HepG2 (cell line): Measurements from ENCODE around the gene KRTAP1-3. TPM values are rescaled to one million over a fixed set of nuclear protein-coding genes. Genes with fewer than 3 reads are reported as not detected.
A peak's percentile ranks its signal among the peaks of the same experiment; 100 is the strongest.

Source experiments
- ATAC-seq: fragments of 200-7000 bp; cut with Tn5 transposase; 3 replicates; pipeline ENCODE4 v1.9.1; 2020; ENCODE audit warnings: mild to moderate bottlenecking, moderate library complexity
- BruUV-seq: library from RNA; stranded (reverse); fragments of 400-500 nt; replicated peaks from 2 replicates; lab custom pipeline; 2021; lab: Mats Ljungman, UMichigan
- CTCF ChIA-PET: fragments of 300-600 bp; formaldehyde crosslinking; extraction: SDS; loops from one replicate; lab custom pipeline; 2021; ENCODE audit warnings: low total read pairs, inconsistent platforms, low intra/inter-chr PET ratio; lab: Yijun Ruan, JAX
- POLR2A ChIA-PET: fragments of 350-600 bp; sonication (Branson Sonifier 250); formaldehyde crosslinking; loops from one replicate; lab custom pipeline; 2020; ENCODE audit warnings: antibody characterized with exemption, inconsistent platforms; lab: Yijun Ruan, JAX
- DNase-seq: peaks from one replicate; pipeline ENCODE4 v3.0.0-alpha.2; 2015; ENCODE audit warnings: low spot score
- FAIRE-seq: peaks from 3 replicates; lab custom pipeline; 2011; peaks lifted over from hg19 to GRCh38; lab: Jason Lieb, UNC
- H2AFZ ChIP-seq: one replicate; pipeline ENCODE4 v1.6.1; 2011; ENCODE audit warnings: low read length, inconsistent platforms
- H3K27ac ChIP-seq: fragments of 300-600 bp; 3 replicates; pipeline ENCODE4 v1.8.0; 2011; ENCODE audit warnings: mixed run types, mild to moderate bottlenecking, mixed read lengths, low read length, inconsistent platforms; ENCODE audit not compliant: insufficient read depth; ENCODE audit errors: extremely low read length
- H3K27me3 ChIP-seq, 2 experiments: fragments of 200-600 bp in 1 of 2; 2 replicates in 1 of 2; 3 replicates in 1 of 2; pipeline versions ENCODE4 v1.6.0 to v1.8.0; 2011; ENCODE audit warnings: low read length in 2 of 2, mild to moderate bottlenecking in 2 of 2, moderate library complexity in 2 of 2, inconsistent platforms in 1 of 2; ENCODE audit not compliant: insufficient read depth in 2 of 2, control insufficient read depth in 1 of 2
- H3K36me3 ChIP-seq, 2 experiments: fragments of 200-600 bp in 1 of 2; replicated peaks in 1 of 2; 2 replicates in 1 of 2; 3 replicates in 1 of 2; pipeline versions ENCODE4 v1.5.1 to v1.8.0; 2011; ENCODE audit warnings: low read length in 2 of 2, inconsistent platforms in 1 of 2; ENCODE audit not compliant: insufficient read depth in 2 of 2, control insufficient read depth in 1 of 2
- H3K4me1 ChIP-seq: 2 replicates; pipeline ENCODE4 v1.5.1; 2012; ENCODE audit warnings: low read length, inconsistent platforms; ENCODE audit not compliant: insufficient read depth
- H3K4me2 ChIP-seq: 2 replicates; pipeline ENCODE4 v1.6.0; 2011; ENCODE audit warnings: low read depth, low read length, inconsistent platforms
- H3K4me3 ChIP-seq, 3 experiments: fragments of 200-600 bp in 1 of 3; sonication (generic), shearing (Covaris generic) in 1 of 3; replicated peaks in 1 of 3; 2 replicates each; pipeline ENCODE4 v1.5.1; 2011 to 2016; ENCODE audit warnings: low read length in 3 of 3, inconsistent platforms in 2 of 3, low read depth in 2 of 3, mild to moderate bottlenecking in 2 of 3, control low read depth in 1 of 3, mixed read lengths in 1 of 3; ENCODE audit not compliant: insufficient read depth in 1 of 3
- H3K79me2 ChIP-seq: one replicate; pipeline ENCODE4 v1.6.1; 2011; ENCODE audit warnings: low read length, inconsistent platforms; ENCODE audit not compliant: insufficient read depth
- H3K9ac ChIP-seq: 2 replicates; pipeline ENCODE4 v1.6.0; 2011; ENCODE audit warnings: mild to moderate bottlenecking, low read depth, low read length, inconsistent platforms; ENCODE audit not compliant: insufficient read depth
- H3K9me3 ChIP-seq: 2 replicates; pipeline ENCODE4 v1.5.1; 2012; ENCODE audit warnings: mild to moderate bottlenecking, low read length
- H4K20me1 ChIP-seq: 2 replicates; pipeline ENCODE4 v1.6.0; 2011; ENCODE audit warnings: inconsistent platforms, mild to moderate bottlenecking, low read length, moderate library complexity; ENCODE audit not compliant: insufficient read depth
- BRD4 ChIP-seq: sonication (generic); formaldehyde crosslinking; IDR thresholded peaks from 2 replicates; pipeline ENCODE4 v1.4.0; 2020; ENCODE audit warnings: missing genetic modification reagents
- FOSL2 ChIP-seq: sonication (generic); formaldehyde crosslinking; IDR thresholded peaks from 2 replicates; pipeline ENCODE4 v1.4.0; 2020; ENCODE audit warnings: missing genetic modification reagents
- HDAC2 ChIP-seq: sonication (generic); formaldehyde crosslinking; IDR thresholded peaks from 2 replicates; pipeline ENCODE4 v1.4.0; 2020; ENCODE audit warnings: missing genetic modification reagents
- MAFF ChIP-seq: IDR thresholded peaks from 2 replicates; pipeline ENCODE4 v1.6.1; 2011; ENCODE audit warnings: low read depth, low read length, improper control_type of control experiment
- MAFK ChIP-seq, 2 experiments: IDR thresholded peaks in 1 of 2; conservative IDR thresholded peaks in 1 of 2; 2 replicates each; pipeline ENCODE4 v1.6.1; 2011; ENCODE audit warnings: improper control_type of control experiment in 2 of 2, low read length in 2 of 2
- PHF20 ChIP-seq: sonication (generic); formaldehyde crosslinking; IDR thresholded peaks from 2 replicates; pipeline ENCODE4 v1.5.0; 2020; ENCODE audit warnings: mild to moderate bottlenecking, missing genetic modification reagents
- SAP130 ChIP-seq: IDR thresholded peaks from 2 replicates; pipeline ENCODE4 v1.6.1; 2016; ENCODE audit warnings: low read depth
- SIN3A ChIP-seq: IDR thresholded peaks from 2 replicates; pipeline ENCODE4 v1.6.1; 2011; ENCODE audit warnings: low read depth, mild to moderate bottlenecking, control low read depth, low read length, borderline replicate concordance
- SOX13 ChIP-seq, 3 experiments: fragments of 450-650 bp in 1 of 3; sonication (generic) in 1 of 3; formaldehyde crosslinking in 1 of 3; IDR thresholded peaks in 2 of 3; conservative IDR thresholded peaks in 1 of 3; 2 replicates each; pipeline versions ENCODE4 v1.5.0 to v1.6.1; 2016 to 2020; ENCODE audit warnings: antibody characterized with exemption in 1 of 3, mild to moderate bottlenecking in 1 of 3, missing compliant biosample characterization in 1 of 3, missing genetic modification reagents in 1 of 3, moderate library complexity in 1 of 3
- TBX2 ChIP-seq: sonication (generic); formaldehyde crosslinking; IDR thresholded peaks from 2 replicates; pipeline ENCODE4 v1.5.0; 2020; ENCODE audit warnings: missing genetic modification reagents, mild to moderate bottlenecking, borderline replicate concordance
- TEAD3 ChIP-seq: optimal IDR thresholded peaks from 2 replicates; pipeline ENCODE3; 2016; ENCODE audit warnings: borderline replicate concordance
- ZNF207 ChIP-seq: fragments of 450-650 bp; IDR thresholded peaks from 2 replicates; pipeline ENCODE4 v1.6.1; 2016; ENCODE audit warnings: antibody characterized with exemption, borderline replicate concordance
- ZNF496 ChIP-seq: sonication (generic); formaldehyde crosslinking; IDR thresholded peaks from 2 replicates; pipeline ENCODE4 v1.8.1; 2023; ENCODE audit warnings: mild to moderate bottlenecking, moderate library complexity, missing genetic modification reagents; ENCODE audit not compliant: insufficient replicate concordance
- ZNF605 ChIP-seq: sonication (generic); formaldehyde crosslinking; IDR thresholded peaks from 2 replicates; pipeline ENCODE4 v1.8.0; 2022; ENCODE audit warnings: mild to moderate bottlenecking, missing genetic modification reagents
- ZNF687 ChIP-seq: sonication (generic); formaldehyde crosslinking; IDR thresholded peaks from 2 replicates; pipeline ENCODE4 v1.5.1; 2020; ENCODE audit warnings: mild to moderate bottlenecking, missing genetic modification reagents, moderate library complexity
- WGBS: methylation state at CpG from one replicate; pipeline ENCODE4 v1.1.6; 2017; ENCODE audit warnings: low lambda C conversion rate; 5-methylcytosine and 5-hydroxymethylcytosine counted together
- in situ Hi-C: cut with HindIII; loops from 2 replicates; pipeline ENCODE4 v1.10.0; 2017; ENCODE audit warnings: low pct_unique_long_range_greater_than_20kb; ENCODE audit not compliant: extremely low pct_ligation_motif_present
- intact Hi-C: fragments of 100-400 bp; cut with micrococcal nuclease; formaldehyde crosslinking; loops from one replicate; pipeline ENCODE4 v1.10.0; 2022; ENCODE audit not compliant: unreplicated experiment
- polyA plus RNA-seq, 8 experiments: library from polyadenylated mRNA; depleted of rRNA in 3 of 8; stranded (reverse) in 7 of 8; unstranded in 1 of 8; fragments of >200 nt; fragmentation: Illumina TruSeq in 4 of 8; extraction: Trizol in 4 of 8; gene quantifications; 2 replicates each; pipeline versions ENCODE4 v1.2.1 to v1.2.3, GENCODE V29; 2011 to 2016; ENCODE audit warnings: low read depth in 4 of 8, missing spikeins in 1 of 8, mixed read lengths in 1 of 8; ENCODE audit not compliant: insufficient read depth in 1 of 8
- total RNA-seq, 5 experiments: library from RNA; depleted of rRNA; stranded (reverse); fragments of >200 nt; fragmentation: Illumina TruSeq; extraction: Trizol; gene quantifications; 2 replicates each; pipeline ENCODE4 v1.2.3, GENCODE V29; 2016; ENCODE audit warnings: low read depth in 1 of 5

KRTAP1-3 gene
- total and polyA plus RNA-seq, 2 of the 13 experiments (the other 11 are each of a cell fraction or from before 2014, with no cell fraction given) = not detected

DNA sequence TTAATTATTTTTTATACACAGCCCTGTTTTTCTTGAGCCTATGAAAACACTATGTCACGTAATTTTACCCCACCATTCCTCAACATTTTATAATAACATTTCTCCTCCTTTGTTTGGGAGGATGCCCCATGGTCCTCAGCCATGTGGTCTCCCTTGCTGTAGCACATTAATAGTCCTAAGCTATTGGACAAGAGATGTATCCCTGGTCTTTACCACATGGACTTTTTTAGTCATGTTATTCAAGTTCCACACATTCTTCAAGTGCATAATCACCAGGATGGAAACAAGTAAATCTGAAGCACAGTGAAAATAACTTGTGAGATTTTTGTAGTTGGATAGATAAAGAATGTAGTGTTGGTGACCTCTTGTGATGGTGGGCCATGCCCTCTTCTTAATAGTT, 27.3 kb upstream of the KRTAP1-3 start:
- intact Hi-C loops = no loop called here
- no peaks in the 10 kb centered on the region for H3K36me3 ChIP-seq
- DNase-seq (peak; percentile 62), FAIRE-seq (no peak), ATAC-seq (no peak)
- H2AFZ ChIP-seq = no peak overlapping the region
- in situ Hi-C loops = no loop called here
- no peaks in the 10 kb centered on the region for H4K20me1 ChIP-seq
- peaks cover 55% of the 10 kb centered on the region for H3K4me1 ChIP-seq
- ChIA-PET POLR2A (no interaction called here), CTCF (no interaction called here)
- no peak overlapping the region for H3K4me3 ChIP-seq
- H3K79me2 ChIP-seq = no peaks in the 10 kb centered on the region
- no peak overlapping the region for H3K4me2 ChIP-seq
- no peak overlapping the region for H3K27ac ChIP-seq
- no peaks in the 10 kb centered on the region for H3K9me3 ChIP-seq
- BruUV-seq = no TSS peak
- no peak overlapping the region for H3K9ac ChIP-seq
- H3K27me3 ChIP-seq = no peaks in the 10 kb centered on the region
- TF ChIP-seq SAP130 (CRISPR knock-in tag) (peak; percentile 26; the same call in 1 of the 2 replicates), BRD4 (CRISPR knock-in tag) (no peak)
- TF ChIP-seq, all 625 proteins: peak for 1
- WGBS = 92% methylated on average over 1 of the region's 1 CpG

- no peak for FAIRE-seq
- in situ Hi-C loops = no loop called here
- BruUV-seq = no TSS peak
- TF ChIP-seq ZNF207 (no peak), SOX13 (IDR thresholded peaks at IDR 0.05) (no peak), SOX13 (CRISPR knock-in tag; conservative IDR thresholded peaks at IDR 0.05 in 1 of 2, IDR thresholded peaks at IDR 0.05 in 1 of 2) (0 out of 4 replicates have a peak, but pooled peaks of 1 of the 2 experiments have one; percentile 13), ZNF496 (CRISPR knock-in tag) (no peak), SIN3A (no peak), ZNF687 (CRISPR knock-in tag) (peak; percentile 73), FOSL2 (CRISPR knock-in tag) (peak; percentile 67), PHF20 (CRISPR knock-in tag) (no peak), TBX2 (CRISPR knock-in tag) (no peak), TEAD3 (CRISPR knock-in tag) (peak; percentile 56), MAFF (peak; percentile 70), MAFK (conservative IDR thresholded peaks at IDR 0.05 in 1 of 2, IDR thresholded peaks at IDR 0.05 in 1 of 2; ENCODE audit: low read length in 2 of 2) (peak; percentile 70 to 76), HDAC2 (CRISPR knock-in tag) (no peak), ZNF605 (CRISPR knock-in tag) (no peak)
Measured at GRCh38 chr17:41060052-41060604, 25.5 kb upstream of the KRTAP1-3 start, which contains the start of gene KRTAP2-3. KRTAP2-3 (minus strand) TSS chr17:41060114; CDS start chr17:41060050, 64 bp downstream.

More at GRCh38 chr17:41060052-41060604, 25.5 kb upstream of the KRTAP1-3 start, which contains the start of gene KRTAP2-3:
- POLR2A ChIA-PET = interaction anchor here (0.6 to 1.4 kb wide), 3 partner anchors 103 to 156 kb away, joined by 3 to 15 read pairs (median 3); no protein-coding TSS in a partner anchor
- Histone ChIP-seq H3K4me2 (peak within 1 kb of the TSS; percentile 51), H3K4me3 (no peak within 1 kb of the TSS; a peak in 1 of 6 replicates), H4K20me1 (no peaks in the 10 kb centered on the region), H3K27me3 (no peaks in the 10 kb centered on the region), H3K9ac (peak within 1 kb of the TSS; percentile 51), H3K9me3 (no peaks in the 10 kb centered on the region), H3K79me2 (no peaks in the 10 kb centered on the region), H3K36me3 (no peaks in the 10 kb centered on the region), H2AFZ (no peak within 1 kb of the TSS), H3K27ac (peak within 1 kb of the TSS; percentile 79), H3K4me1 (peaks cover 55% of the 10 kb centered on the region)
- 91% methylated on average over 6 of the region's 6 CpGs for WGBS
- CTCF ChIA-PET = no interaction called here
- ATAC-seq (no peak), DNase-seq (peak; percentile 36)
- intact Hi-C loops = no loop called here
